ENCODE results near the gene CDS1. TPM values are rescaled to one million over a fixed set of nuclear protein-coding genes. Genes with fewer than 3 reads are reported as not detected.

The CDS1 gene
- total RNA-seq, 6 experiments from 2014 or later: 0.06 to 0.23 (median 0.08) TPM

- no peak for DNase-seq
- Mint-ChIP-seq H3K4me1 (ENCODE audit: low read depth) (peaks cover 10% of the 10 kb centered on the region), H3K27ac (no peak overlapping the region), H3K4me3 (no peak overlapping the region), H3K36me3 (ENCODE audit: low read depth) (no peaks in the 10 kb centered on the region), H3K27me3 (ENCODE audit: insufficient read depth) (peaks cover 41% of the 10 kb centered on the region), H3K9me3 (0 out of 2 replicates have a peak, but pooled peaks cover 7% of the 10 kb centered on the region)
- TF ChIP-seq, protein P1, sequence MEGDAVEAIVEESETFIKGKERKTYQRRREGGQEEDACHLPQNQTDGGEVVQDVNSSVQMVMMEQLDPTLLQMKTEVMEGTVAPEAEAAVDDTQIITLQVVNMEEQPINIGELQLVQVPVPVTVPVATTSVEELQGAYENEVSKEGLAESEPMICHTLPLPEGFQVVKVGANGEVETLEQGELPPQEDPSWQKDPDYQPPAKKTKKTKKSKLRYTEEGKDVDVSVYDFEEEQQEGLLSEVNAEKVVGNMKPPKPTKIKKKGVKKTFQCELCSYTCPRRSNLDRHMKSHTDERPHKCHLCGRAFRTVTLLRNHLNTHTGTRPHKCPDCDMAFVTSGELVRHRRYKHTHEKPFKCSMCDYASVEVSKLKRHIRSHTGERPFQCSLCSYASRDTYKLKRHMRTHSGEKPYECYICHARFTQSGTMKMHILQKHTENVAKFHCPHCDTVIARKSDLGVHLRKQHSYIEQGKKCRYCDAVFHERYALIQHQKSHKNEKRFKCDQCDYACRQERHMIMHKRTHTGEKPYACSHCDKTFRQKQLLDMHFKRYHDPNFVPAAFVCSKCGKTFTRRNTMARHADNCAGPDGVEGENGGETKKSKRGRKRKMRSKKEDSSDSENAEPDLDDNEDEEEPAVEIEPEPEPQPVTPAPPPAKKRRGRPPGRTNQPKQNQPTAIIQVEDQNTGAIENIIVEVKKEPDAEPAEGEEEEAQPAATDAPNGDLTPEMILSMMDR (IDR thresholded peaks at IDR 0.05): no peak
These were observed 2.3 kb downstream of the CDS1 start for GRCh38 chr4:84585251-84585650.

- Mint-ChIP-seq H3K27me3 (ENCODE audit: insufficient read depth) (peaks cover 9% of the 10 kb centered on the region), H3K9me3 (no peaks in the 10 kb centered on the region), H3K27ac (no peak overlapping the region), H3K4me1 (ENCODE audit: low read depth) (no peaks in the 10 kb centered on the region), H3K36me3 (ENCODE audit: low read depth) (no peaks in the 10 kb centered on the region), H3K4me3 (no peak overlapping the region)
- no peak for DNase-seq
- TF ChIP-seq, protein P1 (IDR thresholded peaks at IDR 0.05): no peak
These were observed 11.8 kb downstream of the CDS1 start for GRCh38 chr4:84594724-84595123.

DNA sequence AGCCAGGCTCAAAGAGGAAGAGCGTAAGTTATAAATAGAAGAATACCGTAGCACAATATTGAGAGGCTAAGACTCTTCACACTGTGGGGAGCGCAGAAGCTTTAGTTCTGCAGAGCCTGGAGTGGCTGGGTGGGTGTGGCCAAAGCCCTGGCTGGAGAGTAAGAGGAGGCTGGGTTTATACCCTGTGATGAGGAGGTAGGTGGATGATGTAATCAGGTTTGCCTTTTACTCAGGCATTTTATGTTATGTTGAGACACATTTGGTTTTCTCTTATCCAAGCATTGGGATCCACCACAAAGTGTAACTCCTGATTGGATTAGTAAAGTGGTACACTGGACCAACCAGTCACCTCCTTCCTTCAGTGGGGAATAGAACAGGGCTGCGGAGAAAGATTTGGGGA, 13.9 kb downstream of the CDS1 start:
- Mint-ChIP-seq H3K27ac (no peak overlapping the region), H3K36me3 (ENCODE audit: low read depth) (no peaks in the 10 kb centered on the region), H3K27me3 (ENCODE audit: insufficient read depth) (peaks cover 11% of the 10 kb centered on the region), H3K4me3 (no peak overlapping the region), H3K4me1 (ENCODE audit: low read depth) (no peaks in the 10 kb centered on the region), H3K9me3 (no peaks in the 10 kb centered on the region)
- no peak for DNase-seq
- TF ChIP-seq, protein P1 (IDR thresholded peaks at IDR 0.05): no peak

DNA sequence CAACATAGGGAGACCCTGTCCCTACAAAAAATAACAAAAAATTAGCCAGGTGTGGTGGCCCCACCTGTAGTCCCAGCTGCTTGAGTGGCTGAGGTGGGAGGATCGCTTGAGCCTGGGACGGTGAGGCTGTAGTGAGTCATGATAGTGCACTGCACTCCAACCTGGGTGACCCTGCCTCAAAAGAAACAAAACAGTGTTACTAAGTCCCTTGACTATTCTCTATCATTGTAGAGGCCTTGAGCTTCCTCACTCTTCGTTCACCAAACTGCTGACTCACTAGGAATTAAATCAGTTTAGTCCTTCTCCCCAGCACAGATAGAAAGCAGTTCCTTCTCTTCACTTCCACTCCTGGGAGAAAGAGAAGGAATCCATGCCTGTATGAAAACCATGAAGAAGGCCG, 14.5 kb downstream of the CDS1 start:
- Mint-ChIP-seq H3K27me3 (ENCODE audit: insufficient read depth) (peaks cover 11% of the 10 kb centered on the region), H3K4me1 (ENCODE audit: low read depth) (no peaks in the 10 kb centered on the region), H3K9me3 (no peaks in the 10 kb centered on the region), H3K27ac (no peak overlapping the region), H3K4me3 (no peak overlapping the region), H3K36me3 (ENCODE audit: low read depth) (no peaks in the 10 kb centered on the region)
- no peak for DNase-seq
- TF ChIP-seq, protein P1 (IDR thresholded peaks at IDR 0.05): no peak

- TF ChIP-seq, protein P1 (IDR thresholded peaks at IDR 0.05): no peak
- Mint-ChIP-seq H3K27me3 (ENCODE audit: insufficient read depth) (peaks cover 13% of the 10 kb centered on the region), H3K4me1 (ENCODE audit: low read depth) (no peaks in the 10 kb centered on the region), H3K9me3 (no peaks in the 10 kb centered on the region), H3K4me3 (no peak overlapping the region), H3K36me3 (ENCODE audit: low read depth) (no peaks in the 10 kb centered on the region), H3K27ac (no peak overlapping the region)
- DNase-seq: no peak
These were observed 23.7 kb downstream of the CDS1 start for GRCh38 chr4:84606645-84607044.

DNA sequence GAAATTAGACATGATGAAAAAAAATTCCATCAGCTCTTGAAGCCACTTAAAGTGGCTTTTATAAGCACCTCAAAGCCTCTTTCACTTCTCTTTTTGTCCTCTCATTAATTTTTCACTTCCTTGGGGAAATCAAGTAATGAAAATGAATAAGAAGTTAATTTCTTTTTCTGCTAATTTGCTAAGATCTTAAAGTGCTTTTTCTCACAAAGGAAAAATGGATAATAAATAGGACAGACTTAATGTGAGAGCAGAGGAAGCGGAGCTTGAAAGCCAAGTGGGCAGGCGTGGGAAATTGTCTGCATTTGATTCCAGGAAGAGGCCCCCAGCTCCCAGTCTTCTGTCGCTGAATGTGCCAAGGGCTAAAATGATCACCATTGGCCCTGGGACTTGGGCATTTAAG, 28.6 kb downstream of the CDS1 start:
- H3K27me3 Mint-ChIP-seq (ENCODE audit: insufficient read depth): peaks cover 13% of the 10 kb centered on the region
- H3K9me3 Mint-ChIP-seq: no peaks in the 10 kb centered on the region
- H3K27ac Mint-ChIP-seq: no peak overlapping the region
- no peak overlapping the region for H3K4me3 Mint-ChIP-seq
- no peaks in the 10 kb centered on the region for H3K36me3 Mint-ChIP-seq (ENCODE audit: low read depth)
- TF ChIP-seq, protein P1 (IDR thresholded peaks at IDR 0.05): no peak
- DNase-seq: no peak
- H3K4me1 Mint-ChIP-seq (ENCODE audit: low read depth): no peaks in the 10 kb centered on the region

Measured in HFFc6 (cell line).